Uterus (tissue), 4 donors: ENCODE measurements around the gene CHADL. TPM values are rescaled to one million over a fixed set of nuclear protein-coding genes. Genes with fewer than 3 reads are reported as not detected.

Experiments used
- DNase-seq, 2 donors: peaks; one replicate each; pipeline ENCODE4 v3.0.0-alpha.2; 2019 to 2020
- H3K27ac ChIP-seq, 2 donors: fragments of 200-600 bp; sonication (generic); 1 replicate in 1 of 2; 2 replicates in 1 of 2; pipeline ENCODE4 v1.5.1; 2016 to 2018
- H3K27me3 ChIP-seq, 2 donors: fragments of 200-600 bp; sonication (generic); one replicate each; pipeline ENCODE4 v1.5.1; 2018 to 2019; ENCODE audit warnings: control low read depth in 1 of 2
- H3K36me3 ChIP-seq, 2 donors: fragments of 200-600 bp; sonication (generic); one replicate each; pipeline ENCODE4 v1.5.1; 2019; ENCODE audit warnings: control low read depth in 1 of 2
- H3K4me1 ChIP-seq, 2 donors: fragments of 200-600 bp; sonication (generic); one replicate each; pipeline ENCODE4 v1.5.1; 2018 to 2019; ENCODE audit warnings: control low read depth in 1 of 2
- H3K4me3 ChIP-seq, 2 donors: fragments of 200-600 bp; sonication (generic); 1 replicate in 1 of 2; 2 replicates in 1 of 2; pipeline ENCODE4 v1.5.1; 2018 to 2019; ENCODE audit warnings: mild to moderate bottlenecking in 1 of 2
- H3K9me3 ChIP-seq, 2 donors: fragments of 200-600 bp; sonication (generic); one replicate each; pipeline ENCODE4 v1.5.1; 2019; ENCODE audit warnings: control low read depth in 1 of 2
- POLR2A ChIP-seq, 2 donors: fragments of 450-650 bp; IDR thresholded peaks; one replicate each; pipeline ENCODE4 v1.6.1; 2016; ENCODE audit warnings: antibody characterized with exemption in 2 of 2, mild to moderate bottlenecking in 1 of 2, moderate library complexity in 1 of 2
- intact Hi-C: fragments of 100-400 bp; cut with DNase I; formaldehyde crosslinking; loops from one replicate; pipeline ENCODE4 v1.15.1; 2023; ENCODE audit warnings: low total_unique reads
- total RNA-seq, 4 donors: library from RNA; depleted of rRNA in 3 of 4; stranded (reverse); fragments of >200 nt in 3 of 4; gene quantifications; one replicate each; pipeline versions ENCODE4 v1.1.0 to v1.2.4, GENCODE V29; 2014 to 2023
- TF ChIP-seq, protein P1 (sequence below), 4 experiments: fragments of 200-600 bp in 2 of 4; fragments of 450-650 bp in 2 of 4; sonication (generic) in 2 of 4; IDR thresholded peaks; one replicate each; pipeline ENCODE4 v1.5.1; 2016 to 2019; ENCODE audit warnings: antibody characterized with exemption in 4 of 4, mild to moderate bottlenecking in 2 of 4, moderate library complexity in 1 of 4
- donor health status: DM: yes; HTN: yes; CAD: no.

The CHADL gene
- total RNA-seq, 4 donors from 2014 or later: 1.8 to 2.6 TPM; not detected in 2

DNA sequence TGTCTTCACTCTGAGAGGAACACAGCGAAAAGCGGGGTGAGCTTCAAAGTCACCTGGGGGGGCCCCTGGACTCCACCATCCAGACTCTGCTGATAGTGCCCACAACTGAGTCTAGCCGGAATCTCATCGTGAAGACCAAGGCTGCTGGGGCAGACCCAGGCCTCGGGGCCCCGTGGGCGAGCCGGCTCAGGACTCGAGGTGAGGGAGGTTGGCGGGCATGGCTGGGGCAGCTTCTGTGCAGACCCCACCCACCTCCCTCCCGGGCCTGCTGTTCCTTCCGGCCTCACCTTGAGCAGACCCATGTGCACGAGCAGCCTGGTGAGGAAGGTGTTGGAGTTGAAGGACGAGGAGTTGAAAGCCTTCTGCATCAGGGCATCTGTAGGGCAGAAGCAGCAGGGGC lies 8.7 kb upstream of the CHADL start:
- Histone ChIP-seq H3K4me1 (no peaks in the 10 kb centered on the region), H3K36me3 (no peaks in the 10 kb centered on the region), H3K4me3 (no peak overlapping the region), H3K27me3 (no peaks in the 10 kb centered on the region), H3K27ac (no peak overlapping the region), H3K9me3 (no peaks in the 10 kb centered on the region)
- no peak for DNase-seq
- intact Hi-C loops: no loop called here
- TF ChIP-seq, protein P1, sequence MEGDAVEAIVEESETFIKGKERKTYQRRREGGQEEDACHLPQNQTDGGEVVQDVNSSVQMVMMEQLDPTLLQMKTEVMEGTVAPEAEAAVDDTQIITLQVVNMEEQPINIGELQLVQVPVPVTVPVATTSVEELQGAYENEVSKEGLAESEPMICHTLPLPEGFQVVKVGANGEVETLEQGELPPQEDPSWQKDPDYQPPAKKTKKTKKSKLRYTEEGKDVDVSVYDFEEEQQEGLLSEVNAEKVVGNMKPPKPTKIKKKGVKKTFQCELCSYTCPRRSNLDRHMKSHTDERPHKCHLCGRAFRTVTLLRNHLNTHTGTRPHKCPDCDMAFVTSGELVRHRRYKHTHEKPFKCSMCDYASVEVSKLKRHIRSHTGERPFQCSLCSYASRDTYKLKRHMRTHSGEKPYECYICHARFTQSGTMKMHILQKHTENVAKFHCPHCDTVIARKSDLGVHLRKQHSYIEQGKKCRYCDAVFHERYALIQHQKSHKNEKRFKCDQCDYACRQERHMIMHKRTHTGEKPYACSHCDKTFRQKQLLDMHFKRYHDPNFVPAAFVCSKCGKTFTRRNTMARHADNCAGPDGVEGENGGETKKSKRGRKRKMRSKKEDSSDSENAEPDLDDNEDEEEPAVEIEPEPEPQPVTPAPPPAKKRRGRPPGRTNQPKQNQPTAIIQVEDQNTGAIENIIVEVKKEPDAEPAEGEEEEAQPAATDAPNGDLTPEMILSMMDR (IDR thresholded peaks at IDR 0.05): no peak
- TF ChIP-seq POLR2A (IDR thresholded peaks at IDR 0.05): no peak

DNA sequence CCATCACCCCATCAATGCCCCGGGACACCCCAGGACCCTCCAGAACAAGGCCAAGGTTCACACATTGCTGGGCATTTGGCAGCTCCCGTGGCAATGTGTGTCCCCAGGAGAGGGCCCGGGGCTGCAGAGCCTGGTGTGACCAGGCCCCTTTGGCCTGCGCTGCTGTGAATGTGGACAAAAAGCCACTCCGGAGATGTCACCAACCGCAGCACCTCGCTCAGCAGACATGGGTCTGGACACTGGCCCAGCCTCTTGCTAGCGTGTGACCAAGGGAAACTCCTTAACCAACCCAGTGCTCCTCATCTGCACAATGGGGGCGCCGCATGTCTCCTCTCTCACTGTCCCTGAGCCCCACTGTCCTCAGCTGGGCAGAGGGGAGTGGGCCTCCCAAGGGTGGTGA lies 8.0 kb upstream of the CHADL start:
- Histone ChIP-seq H3K9me3 (no peaks in the 10 kb centered on the region), H3K4me3 (no peak overlapping the region), H3K36me3 (no peaks in the 10 kb centered on the region), H3K27ac (no peak overlapping the region), H3K4me1 (no peaks in the 10 kb centered on the region), H3K27me3 (no peaks in the 10 kb centered on the region)
- no peak for DNase-seq
- TF ChIP-seq, protein P1 (IDR thresholded peaks at IDR 0.05): no peak
- no peak for TF ChIP-seq POLR2A (IDR thresholded peaks at IDR 0.05)
- intact Hi-C loops: no loop called here

DNA sequence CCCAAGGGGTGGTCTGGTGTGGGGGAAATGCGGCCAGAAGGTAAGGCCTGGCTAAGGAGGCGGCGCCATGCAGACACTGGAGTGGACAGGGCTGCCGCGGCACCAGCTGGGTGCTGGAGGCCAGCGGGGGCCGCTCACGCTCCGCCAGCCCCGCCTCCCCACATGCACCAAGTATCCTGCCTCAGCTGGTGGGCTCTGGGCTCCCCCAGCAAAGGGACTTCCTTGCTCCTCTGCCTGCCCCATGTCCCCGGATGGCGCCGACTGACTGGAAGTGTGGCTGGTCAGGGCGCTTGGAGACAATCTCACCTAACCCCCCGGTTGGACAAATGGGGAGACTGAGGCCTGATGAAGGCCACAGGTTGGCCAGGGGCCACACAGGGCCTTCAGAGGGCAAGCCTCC lies 7.6 kb upstream of the CHADL start:
- no peak for DNase-seq
- Histone ChIP-seq H3K27me3 (no peaks in the 10 kb centered on the region), H3K9me3 (no peaks in the 10 kb centered on the region), H3K4me3 (no peak overlapping the region), H3K4me1 (no peaks in the 10 kb centered on the region), H3K27ac (no peak overlapping the region), H3K36me3 (no peaks in the 10 kb centered on the region)
- intact Hi-C loops: no loop called here
- TF ChIP-seq, protein P1 (IDR thresholded peaks at IDR 0.05): no peak
- TF ChIP-seq POLR2A (IDR thresholded peaks at IDR 0.05): no peak

DNA sequence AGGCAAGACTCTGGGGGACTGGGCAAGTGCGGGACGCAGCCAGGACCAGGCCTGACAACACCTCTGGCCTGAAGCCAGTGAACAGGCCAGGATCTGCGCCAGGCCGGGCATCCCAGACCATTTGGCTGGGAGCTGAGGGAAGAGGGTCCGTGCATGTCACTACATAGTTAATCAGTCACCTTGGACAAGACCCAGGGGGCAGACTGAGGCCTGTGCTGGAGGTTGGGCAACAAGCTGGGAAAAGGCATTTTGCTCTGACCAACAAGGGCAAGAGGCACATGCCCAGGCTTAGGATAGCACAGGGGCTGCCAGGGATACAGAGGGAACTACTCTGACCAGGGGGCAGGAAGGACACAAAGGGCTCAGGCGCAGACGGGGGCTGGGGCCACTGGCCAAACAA lies 7.0 kb upstream of the CHADL start:
- intact Hi-C loops: no loop called here
- Histone ChIP-seq H3K27ac (no peak overlapping the region), H3K9me3 (no peaks in the 10 kb centered on the region), H3K36me3 (no peaks in the 10 kb centered on the region), H3K4me3 (no peak overlapping the region), H3K27me3 (no peaks in the 10 kb centered on the region), H3K4me1 (no peaks in the 10 kb centered on the region)
- no peak for DNase-seq
- TF ChIP-seq, protein P1 (IDR thresholded peaks at IDR 0.05): no peak
- TF ChIP-seq POLR2A (IDR thresholded peaks at IDR 0.05): no peak

DNA sequence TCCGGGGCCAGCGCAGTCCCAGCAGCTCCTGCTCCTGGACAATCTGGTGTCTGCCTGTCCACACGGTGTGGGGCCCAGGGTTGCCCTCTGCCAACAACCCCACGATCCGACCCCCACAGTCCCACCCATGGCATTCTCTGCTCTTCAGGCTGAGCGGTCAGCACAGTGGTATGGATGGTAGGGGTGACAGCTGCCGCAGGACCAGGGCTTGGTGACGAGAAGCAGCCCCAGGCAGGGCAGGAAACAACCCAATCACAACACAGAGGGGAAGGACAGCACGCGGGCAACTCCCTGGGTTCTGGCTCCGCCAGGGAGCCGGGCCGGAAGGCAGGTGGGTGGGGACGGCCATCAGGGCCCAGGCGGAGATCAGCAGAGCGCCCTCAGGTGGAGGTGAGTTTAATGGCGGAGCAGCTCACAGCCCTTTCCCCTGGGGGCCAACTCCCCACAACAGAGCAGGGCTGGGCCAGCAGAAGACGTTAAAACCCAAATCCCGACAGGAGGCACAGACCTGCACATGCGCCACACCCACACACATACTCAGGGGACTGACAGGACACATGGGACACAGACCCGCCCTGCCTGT lies 5.3 kb upstream of the CHADL start:
- TF ChIP-seq, protein P1 (IDR thresholded peaks at IDR 0.05): no peak
- TF ChIP-seq POLR2A (IDR thresholded peaks at IDR 0.05): no peak
- no peak overlapping the region for H3K4me3 ChIP-seq
- no peaks in the 10 kb centered on the region for H3K4me1 ChIP-seq
- H3K36me3 ChIP-seq: no peaks in the 10 kb centered on the region
- H3K27me3 ChIP-seq: no peaks in the 10 kb centered on the region
- no peak for DNase-seq
- intact Hi-C loops: no loop called here
- no peaks in the 10 kb centered on the region for H3K9me3 ChIP-seq
- no peak overlapping the region for H3K27ac ChIP-seq
